ENCODE measurements around the gene VCL. TPM values are rescaled to one million over a fixed set of nuclear protein-coding genes. Genes with fewer than 3 reads are reported as not detected.

VCL gene
- total RNA-seq, 1 experiment from 2014 or later: 291 TPM

GRCh38 chr10:74008212-74008731 lies 10.4 kb downstream of the VCL start:
- Histone ChIP-seq H2BK15ac (ENCODE audit: low read depth, low read length) (no peak overlapping the region), H3K9me3 (ENCODE audit: control insufficient read depth, low read depth, low read length) (no peaks in the 10 kb centered on the region), H3T11ph (ENCODE audit: low read length) (no peak overlapping the region), H3K79me2 (ENCODE audit: insufficient read depth, low read length) (peaks cover 60% of the 10 kb centered on the region), H4K20me1 (ENCODE audit: control insufficient read depth, insufficient read depth, insufficient read length) (no peaks in the 10 kb centered on the region), H2AFZ (ENCODE audit: low read length) (no peak overlapping the region), H2BK12ac (ENCODE audit: insufficient read length, low read depth, low read length) (no peak overlapping the region), H3K4me1 (ENCODE audit: insufficient read depth, low read length) (no peaks in the 10 kb centered on the region; the same call in 1 of the 2 replicates), H3K23me2 (ENCODE audit: insufficient read length, low read depth, low read length, poor library complexity, severe bottlenecking) (no peaks in the 10 kb centered on the region), H2BK20ac (ENCODE audit: low read depth, low read length, poor library complexity, severe bottlenecking) (no peak overlapping the region), H2BK120ac (ENCODE audit: low read depth, low read length, poor library complexity, severe bottlenecking) (no peak overlapping the region), H3K79me1 (ENCODE audit: insufficient read depth, low read depth, low read length, poor library complexity, severe bottlenecking) (no peaks in the 10 kb centered on the region), H3K27ac (ENCODE audit: insufficient read length, low read depth, low read length) (no peak overlapping the region), H3K9ac (ENCODE audit: extremely low read depth, insufficient read length, low read length) (no peak overlapping the region), H4K91ac (ENCODE audit: insufficient read length, low read depth, low read length) (no peak overlapping the region), H3K23ac (ENCODE audit: insufficient read length, low read depth, low read length) (no peak overlapping the region), H3K27me3 (ENCODE audit: insufficient read depth, low read length) (no peaks in the 10 kb centered on the region), H3K14ac (ENCODE audit: insufficient read depth, low read length) (no peak overlapping the region), H4K8ac (replicated peaks; ENCODE audit: insufficient read length, low read depth, low read length) (no peak overlapping the region), H2BK5ac (ENCODE audit: insufficient read length, low read length) (no peak overlapping the region), H3K18ac (ENCODE audit: insufficient read length, low read depth, low read length) (no peak overlapping the region), H4K5ac (ENCODE audit: insufficient read length, low read depth, low read length) (no peak overlapping the region), H3K56ac (ENCODE audit: insufficient read length, low read depth, low read length) (no peak overlapping the region), H3K4ac (ENCODE audit: low read depth, low read length) (no peak overlapping the region), H2AK5ac (ENCODE audit: insufficient read length, low read length) (no peak overlapping the region), H3K4me2 (ENCODE audit: insufficient read depth, insufficient read length, low read length) (no peak overlapping the region)
- Mint-ChIP-seq H3K4me3 (no peak overlapping the region), H3K9me3 (no peaks in the 10 kb centered on the region), H3K27me3 (ENCODE audit: low read depth) (no peaks in the 10 kb centered on the region), H3K36me3 (ENCODE audit: insufficient read depth in 1 of 3, low read depth in 3 of 3) (peaks cover 13 to 42% (median 37%) of the 10 kb centered on the region in 3 experiments; a peak in 6 of 7 replicates), H3K4me1 (peaks cover 29 to 50% of the 10 kb centered on the region in 2 experiments), H3K27ac (peak overlapping the region in 1 of 3 experiments; percentile 78; a peak in 5 of 7 replicates)
- no peak for DNase-seq
- WGBS (ENCODE audit: extremely low coverage, insufficient read length, low lambda C conversion rate): no CpG with 5 or more reads among the region's 3 CpGs
- no peak for TF ChIP-seq CTCF (conservative IDR thresholded peaks at IDR 0.05)

Data from H9 (cell line).